Endothelial cell of umbilical vein (primary cell): ENCODE data around the gene PRSS21.

ENCODE experiments used
- POLR2AphosphoS5 ChIP-seq: IDR thresholded peaks from 2 replicates; pipeline ENCODE4 v1.6.1; 2012; ENCODE audit warnings: low read depth, mild to moderate bottlenecking, control low read depth, low read length, moderate library complexity; ENCODE audit not compliant: insufficient read depth
- TF ChIP-seq, protein P1 (sequence below), 2 donors: IDR thresholded peaks; 1 replicate in 1 of 2; 2 replicates in 1 of 2; pipeline ENCODE4 v1.5.1; 2011; ENCODE audit warnings: low read length in 2 of 2, mild to moderate bottlenecking in 2 of 2, moderate library complexity in 2 of 2, control low read depth in 1 of 2, inconsistent platforms in 1 of 2, low read depth in 1 of 2; ENCODE audit not compliant: insufficient read depth in 1 of 2; ENCODE audit errors: extremely low read depth in 1 of 2

DNA sequence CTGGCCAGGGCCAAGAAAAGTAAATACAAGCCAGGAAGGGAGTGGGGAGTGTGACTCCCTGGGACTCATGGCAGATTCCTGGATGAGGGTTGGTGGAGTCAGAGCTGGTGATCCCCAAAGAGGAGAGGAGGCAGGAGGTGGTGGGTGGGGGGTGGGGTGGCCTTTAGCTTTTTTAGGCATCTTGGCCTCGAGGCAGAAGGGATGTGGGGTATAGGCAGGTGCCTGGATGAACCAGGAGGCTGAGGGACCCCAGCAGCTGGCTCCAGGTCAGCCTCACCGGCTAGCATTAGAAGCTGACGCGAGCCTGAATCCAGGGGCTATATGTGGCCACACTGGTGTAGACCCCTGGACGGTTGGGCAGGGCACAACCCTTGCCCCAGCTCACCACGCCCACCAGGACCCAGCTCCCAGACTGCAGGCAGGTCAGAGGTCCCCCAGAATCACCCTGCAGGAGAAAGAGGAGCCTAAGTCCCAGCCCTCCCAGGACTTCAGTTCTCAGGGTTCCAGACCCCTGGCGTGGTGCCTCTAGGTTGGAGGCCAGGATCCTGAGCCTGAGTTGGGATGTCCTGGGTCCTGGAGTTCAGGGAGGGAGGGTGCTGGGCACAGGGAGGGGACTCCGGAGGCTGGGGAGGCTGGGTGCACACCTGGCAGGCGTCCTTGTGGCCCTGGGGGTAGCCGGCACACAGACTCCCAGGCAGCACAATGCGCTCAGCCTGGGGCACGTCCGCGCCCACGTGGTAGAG, 32.5 kb upstream of the PRSS21 start:
- TF ChIP-seq, protein P1, sequence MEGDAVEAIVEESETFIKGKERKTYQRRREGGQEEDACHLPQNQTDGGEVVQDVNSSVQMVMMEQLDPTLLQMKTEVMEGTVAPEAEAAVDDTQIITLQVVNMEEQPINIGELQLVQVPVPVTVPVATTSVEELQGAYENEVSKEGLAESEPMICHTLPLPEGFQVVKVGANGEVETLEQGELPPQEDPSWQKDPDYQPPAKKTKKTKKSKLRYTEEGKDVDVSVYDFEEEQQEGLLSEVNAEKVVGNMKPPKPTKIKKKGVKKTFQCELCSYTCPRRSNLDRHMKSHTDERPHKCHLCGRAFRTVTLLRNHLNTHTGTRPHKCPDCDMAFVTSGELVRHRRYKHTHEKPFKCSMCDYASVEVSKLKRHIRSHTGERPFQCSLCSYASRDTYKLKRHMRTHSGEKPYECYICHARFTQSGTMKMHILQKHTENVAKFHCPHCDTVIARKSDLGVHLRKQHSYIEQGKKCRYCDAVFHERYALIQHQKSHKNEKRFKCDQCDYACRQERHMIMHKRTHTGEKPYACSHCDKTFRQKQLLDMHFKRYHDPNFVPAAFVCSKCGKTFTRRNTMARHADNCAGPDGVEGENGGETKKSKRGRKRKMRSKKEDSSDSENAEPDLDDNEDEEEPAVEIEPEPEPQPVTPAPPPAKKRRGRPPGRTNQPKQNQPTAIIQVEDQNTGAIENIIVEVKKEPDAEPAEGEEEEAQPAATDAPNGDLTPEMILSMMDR (IDR thresholded peaks at IDR 0.05; ENCODE audit: extremely low read depth in 1 of 2, insufficient read depth in 1 of 2, low read depth in 1 of 2, low read length in 2 of 2): no peak
- TF ChIP-seq POLR2AphosphoS5: no peak
